NCI-H460 (cell line): ENCODE results near the gene HS6ST3. TPM values are rescaled to one million over a fixed set of nuclear protein-coding genes. Genes with fewer than 3 reads are reported as not detected.

Experiments
- DNase-seq: peaks from one replicate; pipeline ENCODE4 v3.0.0-alpha.2; 2016; ENCODE audit warnings: low read depth; ENCODE audit errors: extremely low read depth
- total RNA-seq: library from RNA; depleted of rRNA; stranded (reverse); fragments of >200 nt; shearing (Covaris generic); gene quantifications from 2 replicates; pipeline ENCODE4 v1.2.3, GENCODE V29; 2014

HS6ST3 gene
- total RNA-seq, 1 experiment from 2014 or later = not detected

DNA sequence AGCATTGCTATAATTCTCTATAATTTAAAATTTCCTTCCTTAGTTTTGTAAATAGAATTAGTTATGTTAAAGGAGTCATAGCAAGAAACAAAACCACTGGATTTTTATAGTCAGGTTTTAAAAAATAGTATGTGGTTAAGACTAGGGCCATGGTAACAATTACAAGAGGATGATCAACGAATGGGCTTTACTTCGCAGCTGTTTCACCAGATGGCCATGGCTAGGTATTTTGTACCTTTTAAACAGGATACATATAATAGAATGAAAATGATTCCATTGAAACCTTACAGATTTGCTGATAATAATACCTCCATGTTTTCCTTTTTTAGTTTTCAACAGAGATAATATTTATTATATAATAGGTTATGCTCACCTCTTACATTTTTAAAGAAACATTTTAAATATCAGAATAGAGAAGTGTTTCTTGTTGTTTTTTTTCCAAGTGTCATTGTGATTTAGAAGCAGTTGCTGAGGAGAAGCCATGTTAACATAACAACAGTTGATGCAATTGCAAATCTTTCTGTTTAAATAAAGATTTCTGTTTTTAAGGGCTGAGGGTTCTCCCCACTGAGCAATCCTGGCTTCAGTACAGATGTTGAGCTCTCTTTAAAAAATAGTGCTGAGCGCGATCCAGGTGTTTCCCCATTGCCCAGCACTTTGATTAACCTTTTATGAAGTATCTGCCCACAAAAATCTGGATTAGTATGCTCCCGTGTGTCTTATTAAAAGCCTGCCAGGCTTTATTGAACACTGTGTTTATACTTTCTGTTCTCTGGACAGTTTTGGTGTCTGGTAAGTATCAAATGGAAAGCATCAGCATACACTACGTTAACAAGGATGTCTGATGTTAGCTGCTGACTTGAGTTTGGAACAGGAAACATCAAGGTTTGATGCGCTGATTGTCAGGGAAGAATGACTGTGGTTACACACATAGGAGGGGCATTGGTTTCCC, 205.3 kb downstream of the HS6ST3 start:
- DNase-seq = no peak

- DNase-seq = no peak
Measured at GRCh38 chr13:96297360-96297759, 207.5 kb downstream of the HS6ST3 start.

GRCh38 chr13:96299235-96299634, 209.3 kb downstream of the HS6ST3 start:
- no peak for DNase-seq

DNA sequence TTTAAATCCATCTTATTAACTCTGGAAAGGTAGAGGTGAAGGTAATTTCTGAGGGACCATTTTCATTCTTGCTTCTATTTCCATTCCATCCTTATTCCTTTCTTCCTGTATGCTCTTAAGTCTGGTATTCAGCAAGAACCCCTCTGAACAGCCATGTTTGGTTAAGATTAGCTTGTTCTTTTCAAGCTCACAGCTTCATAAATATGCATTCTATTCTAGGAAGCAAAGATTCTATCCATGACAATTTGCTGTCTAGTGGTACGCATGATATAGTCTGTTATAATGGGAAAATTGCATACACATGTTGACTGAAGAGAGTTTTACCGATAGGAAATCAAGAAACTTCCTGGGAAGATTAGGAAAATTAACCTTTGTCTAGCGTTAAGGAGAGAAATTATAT, 218.7 kb downstream of the HS6ST3 start:
- DNase-seq = no peak

DNA sequence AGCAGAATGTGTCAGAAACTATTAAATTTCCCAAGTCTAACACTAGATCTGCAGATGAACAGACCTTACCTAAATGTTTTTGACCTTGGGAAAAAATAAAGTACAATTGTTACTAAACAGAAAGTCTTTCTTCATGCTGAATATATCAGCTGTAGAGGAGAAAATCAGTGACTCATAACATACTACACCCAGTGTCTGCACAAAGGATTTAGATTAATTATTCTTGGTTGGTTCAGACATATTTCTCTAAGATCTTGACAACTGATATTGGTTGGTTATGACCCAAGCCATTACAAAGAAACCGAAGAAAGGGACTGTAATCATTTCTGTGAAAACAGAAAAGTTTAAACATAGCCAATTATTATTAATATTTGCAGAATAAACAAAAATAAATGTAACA, 225.1 kb downstream of the HS6ST3 start:
- no peak for DNase-seq

- no peak for DNase-seq
Measured at GRCh38 chr13:96338030-96338429, 248.1 kb downstream of the HS6ST3 start.

DNA sequence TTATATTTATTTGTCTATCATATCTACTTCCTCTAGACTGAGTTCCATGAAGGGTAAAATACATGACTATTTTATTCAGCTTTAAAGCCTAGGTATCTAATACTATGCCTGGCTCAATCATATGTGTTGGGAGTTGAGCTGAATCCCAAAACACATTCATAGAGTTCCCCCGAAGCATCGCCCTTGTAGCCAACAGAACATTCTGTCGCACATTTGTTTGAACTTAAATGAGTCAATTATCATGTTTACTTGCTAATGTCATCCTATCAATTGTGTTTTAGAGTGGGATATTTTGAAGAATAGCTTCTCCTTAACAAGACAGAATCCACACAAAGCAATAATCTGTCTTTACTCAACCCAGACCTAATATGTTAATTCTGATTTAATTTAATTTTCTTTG, 252.4 kb downstream of the HS6ST3 start:
- DNase-seq = no peak

DNA sequence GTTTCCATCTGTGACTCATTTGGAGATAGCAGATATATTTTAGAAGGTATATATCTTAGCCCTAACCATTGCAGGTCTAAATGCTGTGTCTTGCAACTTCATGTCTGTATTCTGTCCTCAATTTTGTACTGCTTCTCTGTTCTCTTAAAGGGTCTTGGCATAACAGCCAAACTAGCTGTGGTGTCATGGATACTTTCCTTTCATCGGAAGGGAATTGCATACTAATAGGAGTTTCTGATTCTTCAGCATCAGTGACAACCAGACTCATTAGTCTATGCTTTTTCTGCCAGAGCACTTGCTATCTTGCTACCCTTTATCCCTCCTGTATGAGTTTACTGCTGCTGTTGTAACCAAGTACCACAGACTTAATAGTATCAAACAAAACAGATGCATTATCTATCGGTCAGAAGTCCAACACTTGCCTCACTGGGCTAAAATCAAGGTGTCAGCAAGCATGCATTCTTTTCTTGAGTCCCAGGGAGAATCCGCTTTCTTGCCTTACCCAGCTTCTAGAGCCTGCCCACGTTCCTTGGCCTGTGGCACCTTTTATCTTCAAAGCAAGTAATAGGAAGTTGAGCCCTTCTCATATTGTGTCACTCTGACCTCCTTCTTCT, 253.1 kb downstream of the HS6ST3 start:
- DNase-seq = no peak

DNA sequence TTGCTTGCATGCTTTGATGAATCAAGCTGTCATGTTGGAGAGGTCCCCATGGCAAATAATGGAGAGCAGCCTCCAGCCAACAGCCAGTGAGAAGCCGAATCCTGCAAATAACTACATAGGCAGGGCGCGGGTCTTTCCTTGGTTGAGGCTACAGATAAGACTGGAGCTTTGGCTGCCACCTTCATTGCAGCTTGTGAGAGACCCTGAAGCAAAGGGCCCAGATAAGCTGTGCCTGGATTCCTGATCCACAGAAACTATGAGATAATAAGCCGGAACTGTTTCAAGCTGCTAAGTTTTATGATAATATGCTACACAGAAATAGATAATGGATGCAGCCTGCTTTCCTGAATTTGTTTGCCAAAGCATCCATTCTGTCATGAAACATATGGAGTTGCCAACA, 257.0 kb downstream of the HS6ST3 start:
- no peak for DNase-seq

GRCh38 chr13:96373597-96373996, 283.7 kb downstream of the HS6ST3 start:
- DNase-seq = no peak

GRCh38 chr13:96377835-96378234, 287.9 kb downstream of the HS6ST3 start:
- no peak for DNase-seq

- no peak for DNase-seq
Measured at GRCh38 chr13:96379967-96380366, 290.1 kb downstream of the HS6ST3 start.

- no peak for DNase-seq
Measured at GRCh38 chr13:96381681-96382080, 291.8 kb downstream of the HS6ST3 start.

DNA sequence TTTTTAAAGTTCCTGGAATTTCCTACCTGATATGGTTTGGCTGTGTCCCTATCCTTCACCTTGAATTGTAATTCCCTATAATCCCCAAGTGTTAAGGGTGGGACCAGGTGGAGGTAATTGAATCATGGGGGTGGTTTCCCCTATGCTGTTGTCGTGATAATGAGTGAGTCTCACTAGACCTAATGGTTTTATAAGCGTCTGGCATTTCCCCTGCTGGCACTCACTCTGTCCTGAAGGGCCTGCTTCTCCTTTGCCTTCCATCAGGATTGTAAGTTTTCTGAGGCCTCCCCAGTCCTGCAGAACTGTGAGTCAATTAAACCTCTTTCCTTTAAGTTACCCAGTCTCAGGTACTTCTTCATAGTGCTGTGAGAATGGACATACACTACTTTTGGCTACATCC, 298.7 kb downstream of the HS6ST3 start:
- DNase-seq = no peak

- no peak for DNase-seq
Measured at GRCh38 chr13:96391606-96392005, 301.7 kb downstream of the HS6ST3 start.

DNA sequence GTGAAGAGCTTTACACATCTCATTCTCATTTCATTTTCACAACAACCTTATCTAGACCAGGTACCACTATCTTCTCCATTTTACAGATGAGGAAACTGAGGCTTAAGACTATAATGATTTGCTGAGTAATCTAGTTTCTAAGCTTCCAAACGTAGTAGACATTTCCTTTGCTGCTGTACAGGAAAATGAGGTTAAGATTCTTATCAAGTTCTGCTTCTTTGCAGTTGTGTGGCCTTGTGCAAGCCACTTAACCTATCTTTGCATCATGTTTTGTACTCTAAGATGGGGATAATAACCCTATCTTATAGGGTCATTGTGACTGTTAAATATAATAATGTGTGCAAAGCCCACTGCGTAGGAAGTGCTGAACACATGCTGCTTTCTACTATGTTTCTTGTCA, 307.9 kb downstream of the HS6ST3 start:
- no peak for DNase-seq

GRCh38 chr13:96398486-96398885, 308.6 kb downstream of the HS6ST3 start:
- DNase-seq = no peak

DNA sequence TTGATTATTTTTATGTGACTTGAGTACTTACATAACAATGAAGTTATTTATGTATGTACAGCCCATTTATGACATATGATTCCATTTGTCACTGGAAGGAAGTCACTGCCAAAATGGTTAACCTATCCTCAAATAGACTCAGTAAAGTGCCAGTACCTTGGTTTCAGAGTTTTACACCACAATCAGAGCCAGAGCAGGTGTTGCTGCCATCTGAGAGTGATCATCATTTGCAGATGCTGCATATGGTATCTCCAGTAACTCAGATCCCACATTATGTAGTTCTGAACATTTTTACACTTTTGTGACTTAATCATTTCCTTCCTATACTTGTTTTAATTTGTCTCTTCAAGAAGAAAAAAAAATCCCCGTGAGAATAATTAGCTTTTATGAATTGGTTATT, 313.3 kb downstream of the HS6ST3 start:
- no peak for DNase-seq

DNA sequence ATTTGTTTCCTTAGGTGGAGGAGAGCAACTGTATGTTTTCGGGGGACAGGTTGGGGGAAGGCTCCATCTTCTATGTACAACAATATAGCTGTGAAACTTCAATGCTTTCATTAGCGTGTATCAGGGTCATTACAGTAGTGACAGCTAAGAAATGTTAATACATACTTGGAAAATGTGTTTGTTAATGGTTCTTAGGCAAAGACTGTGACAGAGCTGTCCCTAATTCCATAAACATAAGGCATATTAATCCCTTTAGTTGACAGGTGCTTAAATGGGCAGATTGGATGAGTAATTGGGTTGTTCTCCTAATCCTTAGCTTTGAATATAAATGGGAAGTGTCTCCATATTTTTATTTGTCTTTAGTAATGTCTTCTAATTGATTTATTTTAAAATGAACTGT, 313.7 kb downstream of the HS6ST3 start:
- no peak for DNase-seq

- no peak for DNase-seq
Measured at GRCh38 chr13:96415831-96416385, 326.0 kb downstream of the HS6ST3 start.

- DNase-seq = no peak
Measured at GRCh38 chr13:96417939-96418685, 328.2 kb downstream of the HS6ST3 start.
